HG03575 (cell line): Measurements from ENCODE around the gene SHCBP1.
"Not testable (repeated sequence)": the region's sequence is repeated elsewhere in the genome, so short reads cannot be mapped to it uniquely, and the experiment has no call there.

ENCODE experiments used
- ATAC-seq: cut with Tn5 transposase; IDR thresholded peaks from one replicate; pipeline ENCODE4 v1.9.1; 2021; ENCODE audit not compliant: unreplicated experiment, insufficient number of reproducible peaks, low FRiP score; ENCODE audit errors: extremely low read depth

SHCBP1 gene

DNA sequence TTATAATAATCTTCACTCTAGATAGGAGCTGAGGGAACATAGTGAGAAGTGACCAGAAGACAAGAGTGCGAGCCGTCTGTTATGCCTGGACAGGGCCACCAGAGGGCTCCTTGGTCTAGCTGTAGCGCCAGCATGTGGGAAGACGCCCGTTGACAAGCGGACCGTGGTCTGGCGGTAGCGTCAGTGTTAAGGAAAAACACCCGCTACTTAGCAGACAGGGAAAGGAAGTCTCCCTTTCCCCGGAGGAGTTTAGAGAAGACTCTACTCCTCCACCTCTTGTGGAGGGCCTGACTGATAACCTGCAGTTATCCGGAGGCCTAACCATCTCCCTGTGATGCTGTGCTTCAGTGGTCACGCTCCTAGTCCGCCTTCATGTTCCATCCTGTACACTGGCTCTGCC, 66.7 kb downstream of the SHCBP1 start:
- ATAC-seq, result not testable (repeated sequence)

- no peak for ATAC-seq
These were observed 71.7 kb downstream of the SHCBP1 start for GRCh38 chr16:46549477-46549876.
